Right lobe of liver (tissue), 6 donors: ENCODE results near the gene PCSK2. TPM values are rescaled to one million over a fixed set of nuclear protein-coding genes. Genes with fewer than 3 reads are reported as not detected.
A peak's percentile ranks its signal among the peaks of the same experiment; 100 is the strongest.

Experiments
- ATAC-seq, 4 donors: fragments of 200-7000 bp; cut with Tn5 transposase; one replicate each; pipeline ENCODE4 v1.9.1; 2020; ENCODE audit warnings: mild to moderate bottlenecking in 4 of 4, moderate library complexity in 4 of 4
- DNase-seq, 3 donors: peaks; one replicate each; pipeline ENCODE4 v3.0.0-alpha.2; 2020
- H3K27ac ChIP-seq, 3 donors: fragments of 200-600 bp; one replicate each; pipeline ENCODE4 v1.8.0; 2022
- H3K27me3 ChIP-seq, 2 donors: fragments of 200-600 bp; one replicate each; pipeline ENCODE4 v1.8.0; 2022
- H3K36me3 ChIP-seq, 4 donors: fragments of 200-600 bp; sonication (generic) in 1 of 4; one replicate each; pipeline versions ENCODE4 v1.5.1 to v1.8.0; 2017 to 2022; ENCODE audit warnings: control low read depth in 1 of 4
- H3K4me1 ChIP-seq, 4 donors: fragments of 200-600 bp; sonication (generic) in 1 of 4; one replicate each; pipeline versions ENCODE4 v1.5.1 to v1.8.0; 2017 to 2022; ENCODE audit warnings: control low read depth in 1 of 4
- H3K4me3 ChIP-seq, 3 donors: fragments of 200-600 bp; one replicate each; pipeline ENCODE4 v1.8.0; 2022
- H3K9me3 ChIP-seq, 4 donors: fragments of 200-600 bp; sonication (generic) in 1 of 4; one replicate each; pipeline versions ENCODE4 v1.5.1 to v1.8.0; 2017 to 2022; ENCODE audit warnings: control low read depth in 1 of 4
- POLR2A ChIP-seq: fragments of 450-650 bp; IDR thresholded peaks from one replicate; pipeline ENCODE4 v1.6.1; 2017; ENCODE audit warnings: antibody characterized with exemption, mild to moderate bottlenecking
- WGBS: methylation state at CpG from one replicate; pipeline ENCODE4 v1.1.6; 2018; ENCODE audit warnings: low coverage, low lambda C conversion rate; ENCODE audit not compliant: insufficient coverage; ENCODE audit errors: missing lambda C conversion rate; 5-methylcytosine and 5-hydroxymethylcytosine counted together
- intact Hi-C, 2 donors: fragments of 100-400 bp; cut with DNase I; formaldehyde crosslinking; loops; one replicate each; pipeline versions ENCODE4 v1.11.2 to v1.14.1; 2022
- total RNA-seq, 6 experiments: library from RNA; depleted of rRNA in 2 of 6; stranded (reverse); fragments of >200 nt in 2 of 6; fragmentation: NEBNext Ultra II Directional in 3 of 6; extraction: Animal tissue kit (Norgen Biotek cat#: 25700) in 3 of 6; gene quantifications; one replicate each; pipeline versions ENCODE4 v1.1.0 to v1.2.4, GENCODE V29; 2016 to 2023
- TF ChIP-seq, protein P1 (sequence below), 4 donors: fragments of 200-600 bp in 3 of 4; fragments of 450-650 bp in 1 of 4; IDR thresholded peaks; one replicate each; pipeline versions ENCODE4 v1.5.1 to v1.8.0; 2016 to 2022; ENCODE audit warnings: antibody characterized with exemption in 4 of 4, mild to moderate bottlenecking in 2 of 4
- donor health status: DM: no; HTN: yes; CAD: no.
- donor health status: DM: no; HTN: no; CAD: no.
- donor health status: DM: no; HTN: no; CAD: no.
- donor health status: DM: no; HTN: yes; CAD: no.
- donor health status: DM: no; HTN: yes; CAD: no.

The PCSK2 gene
- total RNA-seq, 6 experiments from 2014 or later: 0.04 to 0.13 TPM; not detected in 4

GRCh38 chr20:17481661-17482060 is 254.8 kb downstream of the PCSK2 start:
- intact Hi-C loops: no loop called here
- Histone ChIP-seq H3K4me3 (no peak overlapping the region), H3K27ac (no peak overlapping the region), H3K9me3 (no peaks in the 10 kb centered on the region), H3K4me1 (no peaks in the 10 kb centered on the region), H3K36me3 (no peaks in the 10 kb centered on the region), H3K27me3 (no peaks in the 10 kb centered on the region)
- ATAC-seq (no peak), DNase-seq (no peak)
- TF ChIP-seq POLR2A: no peak
- TF ChIP-seq, protein P1, sequence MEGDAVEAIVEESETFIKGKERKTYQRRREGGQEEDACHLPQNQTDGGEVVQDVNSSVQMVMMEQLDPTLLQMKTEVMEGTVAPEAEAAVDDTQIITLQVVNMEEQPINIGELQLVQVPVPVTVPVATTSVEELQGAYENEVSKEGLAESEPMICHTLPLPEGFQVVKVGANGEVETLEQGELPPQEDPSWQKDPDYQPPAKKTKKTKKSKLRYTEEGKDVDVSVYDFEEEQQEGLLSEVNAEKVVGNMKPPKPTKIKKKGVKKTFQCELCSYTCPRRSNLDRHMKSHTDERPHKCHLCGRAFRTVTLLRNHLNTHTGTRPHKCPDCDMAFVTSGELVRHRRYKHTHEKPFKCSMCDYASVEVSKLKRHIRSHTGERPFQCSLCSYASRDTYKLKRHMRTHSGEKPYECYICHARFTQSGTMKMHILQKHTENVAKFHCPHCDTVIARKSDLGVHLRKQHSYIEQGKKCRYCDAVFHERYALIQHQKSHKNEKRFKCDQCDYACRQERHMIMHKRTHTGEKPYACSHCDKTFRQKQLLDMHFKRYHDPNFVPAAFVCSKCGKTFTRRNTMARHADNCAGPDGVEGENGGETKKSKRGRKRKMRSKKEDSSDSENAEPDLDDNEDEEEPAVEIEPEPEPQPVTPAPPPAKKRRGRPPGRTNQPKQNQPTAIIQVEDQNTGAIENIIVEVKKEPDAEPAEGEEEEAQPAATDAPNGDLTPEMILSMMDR (IDR thresholded peaks at IDR 0.05): no peak
- WGBS: 82% methylated on average over 5 of the region's 16 CpGs

GRCh38 chr20:17482536-17482935 is 255.7 kb downstream of the PCSK2 start:
- Histone ChIP-seq H3K4me3 (no peak overlapping the region), H3K27ac (no peak overlapping the region), H3K27me3 (no peaks in the 10 kb centered on the region), H3K4me1 (no peaks in the 10 kb centered on the region), H3K36me3 (no peaks in the 10 kb centered on the region), H3K9me3 (no peaks in the 10 kb centered on the region)
- no peak for DNase-seq
- 80% methylated on average over 3 of the region's 5 CpGs for WGBS
- intact Hi-C loops: no loop called here
- no peak for ATAC-seq
- no peak for TF ChIP-seq POLR2A
- TF ChIP-seq, protein P1 (IDR thresholded peaks at IDR 0.05): no peak

DNA sequence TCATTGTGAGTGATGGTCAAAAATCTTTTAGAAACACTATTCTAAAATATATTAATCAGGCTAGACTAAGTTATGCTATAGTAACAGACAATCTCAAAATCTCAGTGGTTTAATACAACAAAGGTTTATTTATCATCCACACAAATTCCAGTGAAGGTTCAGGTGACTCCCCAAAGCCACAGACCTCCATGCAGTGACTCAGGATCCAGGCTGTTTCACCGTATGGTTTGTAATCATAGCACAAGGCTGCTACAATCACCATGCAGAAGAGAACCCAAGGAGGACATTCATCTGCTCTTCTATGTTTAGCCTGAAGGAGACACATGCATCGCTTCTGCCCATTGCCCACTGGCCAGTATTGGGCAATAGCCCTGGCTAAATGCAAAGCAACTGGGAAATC is 258.2 kb downstream of the PCSK2 start:
- no peaks in the 10 kb centered on the region for H3K36me3 ChIP-seq
- no CpG with 5 or more reads among the region's 2 CpGs for WGBS
- intact Hi-C loops: no loop called here
- H3K4me3 ChIP-seq: no peak overlapping the region
- TF ChIP-seq POLR2A: no peak
- H3K4me1 ChIP-seq: no peaks in the 10 kb centered on the region
- no peaks in the 10 kb centered on the region for H3K9me3 ChIP-seq
- DNase-seq: no peak
- H3K27ac ChIP-seq: no peak overlapping the region
- no peaks in the 10 kb centered on the region for H3K27me3 ChIP-seq
- ATAC-seq: no peak

DNA sequence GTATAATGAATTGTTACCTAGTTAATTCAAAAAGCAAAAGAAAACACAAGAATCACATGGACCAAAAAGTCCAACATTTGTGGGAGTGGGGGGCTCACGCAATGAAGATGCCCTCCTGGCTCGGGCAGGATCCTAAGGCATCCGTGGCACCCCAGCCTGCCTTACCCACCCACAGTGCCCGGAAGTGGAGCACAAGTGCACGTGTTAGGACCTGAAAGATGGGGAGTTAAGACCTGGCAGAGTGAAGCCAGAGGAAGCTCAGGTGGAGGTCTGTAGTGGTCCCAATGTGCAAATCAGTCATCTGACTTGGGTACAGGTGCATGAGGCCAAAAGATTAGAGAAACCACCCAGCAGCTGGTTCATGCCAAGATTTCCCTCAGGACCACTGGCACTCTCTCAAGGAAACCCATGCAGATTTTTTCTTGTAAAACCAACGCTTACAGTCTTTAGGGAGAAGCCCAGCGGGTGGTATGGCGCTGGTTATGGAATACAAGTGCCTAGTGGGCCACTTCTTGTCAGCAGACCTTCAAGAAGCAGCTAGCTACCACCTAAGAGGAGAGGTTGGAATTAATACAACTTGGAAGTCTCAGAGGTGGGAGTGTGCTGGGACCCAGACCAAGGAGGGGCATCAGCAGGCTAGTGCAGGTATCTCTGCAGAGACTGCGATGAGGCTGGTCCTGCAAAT is 262.2 kb downstream of the PCSK2 start:
- no peaks in the 10 kb centered on the region for H3K4me1 ChIP-seq
- no peaks in the 10 kb centered on the region for H3K27me3 ChIP-seq
- peak in 1 of 3 donors; percentile 7 for DNase-seq
- intact Hi-C loops: no loop called here
- 67% methylated on average over 3 of the region's 9 CpGs for WGBS
- H3K27ac ChIP-seq: no peak overlapping the region
- H3K4me3 ChIP-seq: no peak overlapping the region
- ATAC-seq: no peak
- TF ChIP-seq, protein P1 (IDR thresholded peaks at IDR 0.05): no peak
- no peak for TF ChIP-seq POLR2A
- no peaks in the 10 kb centered on the region for H3K36me3 ChIP-seq
- no peaks in the 10 kb centered on the region for H3K9me3 ChIP-seq

DNA sequence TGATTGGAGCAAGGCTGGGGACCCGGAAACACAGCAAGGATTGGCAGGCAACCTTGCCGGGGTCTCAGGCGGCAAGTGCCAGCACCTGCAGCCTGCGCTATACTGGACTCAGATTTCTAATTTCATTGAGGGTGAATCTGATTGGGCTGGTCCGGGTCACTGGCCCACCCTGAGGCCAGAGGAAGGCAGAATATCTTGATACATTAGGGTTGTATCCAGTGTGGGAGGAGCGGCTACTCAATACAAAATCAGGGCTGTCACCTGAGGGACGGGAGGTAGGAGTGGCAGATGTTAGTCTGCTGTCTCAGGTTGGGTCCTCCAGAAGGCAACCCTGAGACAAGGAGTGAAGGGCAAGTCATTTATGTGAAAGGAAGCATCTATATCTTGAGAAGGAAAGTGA is 263.7 kb downstream of the PCSK2 start:
- DNase-seq (peak in 1 of 3 donors; percentile 15), ATAC-seq (no peak)
- H3K27me3 ChIP-seq: no peaks in the 10 kb centered on the region
- no peaks in the 10 kb centered on the region for H3K9me3 ChIP-seq
- WGBS: 87% methylated on average over 6 of the region's 7 CpGs
- no peak for TF ChIP-seq POLR2A
- TF ChIP-seq, protein P1 (IDR thresholded peaks at IDR 0.05): no peak
- no peak overlapping the region for H3K27ac ChIP-seq
- H3K4me1 ChIP-seq: no peaks in the 10 kb centered on the region
- H3K4me3 ChIP-seq: no peak overlapping the region
- intact Hi-C loops: no loop called here
- no peaks in the 10 kb centered on the region for H3K36me3 ChIP-seq
